ENCODE results near the gene LRCH4.
A peak's percentile ranks its signal among the peaks of the same experiment; 100 is the strongest.

Gene LRCH4

GRCh38 chr7:100585511-100586265, at the start of gene LRCH4:
Gene LRCH4, minus strand, starts transcription at chr7:100586129. Its CDS starts 29 bp downstream, at chr7:100586100.
- DNase-seq (ENCODE audit: low read depth in 2 of 2), result peak in 1 of 2 donors; percentile 39

DNA sequence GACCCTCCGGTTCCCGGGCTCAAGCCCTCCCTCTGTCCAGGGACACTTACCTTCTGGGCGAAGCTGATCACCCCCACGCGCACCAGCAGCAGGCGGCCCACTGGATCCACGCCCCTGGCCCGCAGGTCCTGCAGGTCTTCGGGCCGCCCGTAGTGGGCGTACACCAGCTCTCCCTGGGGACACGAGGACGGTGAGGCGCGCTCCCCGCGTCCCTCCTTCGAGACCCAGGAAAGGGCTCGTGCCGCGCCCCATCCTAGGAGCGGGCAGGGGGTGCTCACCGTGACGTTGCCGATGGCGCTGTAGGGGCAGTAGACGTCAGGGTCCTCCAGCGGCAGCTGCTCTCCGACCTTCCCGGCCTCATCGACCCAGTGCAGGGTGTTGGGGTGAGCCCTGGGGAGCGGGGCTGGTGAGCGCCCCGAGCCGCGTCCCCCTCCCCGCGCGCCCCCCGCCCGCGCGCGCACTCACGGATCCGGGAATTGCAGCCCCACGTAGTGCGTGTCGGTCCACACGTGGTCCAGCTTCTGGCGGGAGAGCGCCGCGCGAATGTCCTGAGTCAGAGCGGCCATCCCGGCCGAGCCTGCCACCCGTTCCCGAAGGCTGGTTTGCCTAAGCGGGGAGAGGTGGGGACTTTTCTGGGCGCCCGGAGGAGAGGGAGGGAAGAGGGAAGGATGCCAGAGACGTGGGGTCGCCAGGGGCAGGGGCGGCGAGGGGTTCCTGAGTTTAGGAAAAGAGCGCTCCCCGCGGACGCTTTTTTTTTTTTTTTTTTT, 47.2 kb upstream of the LRCH4 start:
- peak; percentile 40 to 52 for DNase-seq (ENCODE audit: low read depth in 2 of 2)

DNA sequence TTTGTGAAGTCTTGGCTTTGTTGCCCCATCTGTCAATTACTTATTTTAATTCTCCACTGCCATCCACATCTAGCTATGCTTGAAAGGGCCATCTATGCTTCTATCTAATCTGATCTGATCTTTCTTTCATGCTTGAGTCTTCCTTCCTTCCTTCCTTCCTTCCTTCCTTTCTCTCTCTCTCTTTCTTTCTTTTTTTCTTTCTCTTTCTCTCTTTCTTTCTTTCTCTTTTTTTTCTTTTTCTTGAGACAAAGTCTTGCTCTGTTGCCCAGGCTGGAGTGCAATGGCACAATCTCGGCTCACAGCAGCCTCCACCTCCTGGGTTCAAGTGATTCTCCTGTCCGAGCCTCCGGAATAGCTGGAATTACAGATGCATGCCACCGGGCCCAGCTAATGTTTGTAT, 44.1 kb upstream of the LRCH4 start:
- DNase-seq (ENCODE audit: low read depth in 2 of 2), result no peak

GRCh38 chr7:100629117-100629716, 43.3 kb upstream of the LRCH4 start:
- no peak for DNase-seq (ENCODE audit: low read depth in 2 of 2)

GRCh38 chr7:100627238-100627549, 41.3 kb upstream of the LRCH4 start:
- no peak for DNase-seq (ENCODE audit: low read depth in 2 of 2)

- DNase-seq (ENCODE audit: low read depth in 2 of 2), result peak; percentile 73 to 87
Measured at GRCh38 chr7:100626530-100627237, 40.8 kb upstream of the LRCH4 start.

DNA sequence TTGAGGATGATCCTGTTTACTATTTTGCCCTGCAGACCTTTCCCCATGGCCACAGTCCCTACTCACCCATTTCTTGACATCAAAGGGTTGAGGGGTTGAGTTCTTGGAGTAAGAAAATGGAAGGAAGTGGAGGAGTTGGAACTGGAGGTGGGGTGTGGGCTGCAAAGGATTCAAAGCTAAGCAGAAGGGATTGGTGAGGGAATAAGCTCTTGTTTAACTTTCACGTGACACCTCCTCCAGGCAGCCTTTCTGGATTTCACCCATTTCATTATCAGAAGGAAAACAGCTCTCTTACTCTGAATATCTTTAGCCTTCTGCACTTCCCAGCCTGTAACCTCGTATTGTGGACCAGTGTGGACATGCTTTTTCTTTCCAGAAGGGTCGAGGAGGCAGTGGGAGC, 40.1 kb upstream of the LRCH4 start:
- DNase-seq (ENCODE audit: low read depth in 2 of 2), result no peak

DNA sequence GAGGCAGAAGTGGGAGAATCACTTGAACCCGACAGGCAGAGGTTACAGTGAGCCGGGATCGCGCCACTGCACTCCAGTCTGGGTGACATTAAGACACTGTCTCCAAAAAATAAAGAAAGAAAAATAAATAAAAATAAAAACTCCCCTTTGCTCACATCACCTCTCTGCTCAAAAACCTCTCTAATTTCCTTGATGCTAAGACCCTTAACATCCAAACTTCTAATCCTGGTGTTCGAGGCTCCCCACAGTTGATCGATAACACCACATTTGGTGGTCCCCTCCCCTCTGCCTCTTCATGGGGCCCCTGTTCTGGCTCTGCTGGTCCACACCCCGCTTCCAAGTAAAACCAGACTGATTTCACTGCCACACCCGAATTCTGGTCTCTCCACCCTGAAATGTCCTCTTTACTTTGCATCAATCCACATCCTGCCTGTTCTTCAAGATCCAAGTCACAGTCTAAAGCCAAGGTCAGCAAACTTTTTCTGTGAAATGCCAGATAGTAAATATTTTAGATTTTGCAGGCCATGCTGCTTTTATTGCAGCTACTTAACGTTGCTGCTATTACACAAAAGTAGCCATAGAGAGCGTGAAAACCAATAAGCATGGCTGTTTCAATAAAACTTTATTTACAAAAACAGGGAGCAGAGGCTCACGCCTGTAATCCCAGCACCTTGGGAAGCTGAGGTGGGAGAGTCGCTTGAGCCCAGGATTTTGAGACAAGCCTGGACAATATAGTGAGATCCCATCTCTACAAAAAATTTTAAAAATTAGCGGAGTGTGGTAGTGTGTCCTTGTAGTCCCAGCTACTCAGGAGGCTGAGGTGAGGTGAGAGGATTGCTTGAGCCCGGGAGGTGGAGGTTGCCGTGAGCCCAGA, 38.3 kb upstream of the LRCH4 start:
- no peak for DNase-seq (ENCODE audit: low read depth in 2 of 2)

DNA sequence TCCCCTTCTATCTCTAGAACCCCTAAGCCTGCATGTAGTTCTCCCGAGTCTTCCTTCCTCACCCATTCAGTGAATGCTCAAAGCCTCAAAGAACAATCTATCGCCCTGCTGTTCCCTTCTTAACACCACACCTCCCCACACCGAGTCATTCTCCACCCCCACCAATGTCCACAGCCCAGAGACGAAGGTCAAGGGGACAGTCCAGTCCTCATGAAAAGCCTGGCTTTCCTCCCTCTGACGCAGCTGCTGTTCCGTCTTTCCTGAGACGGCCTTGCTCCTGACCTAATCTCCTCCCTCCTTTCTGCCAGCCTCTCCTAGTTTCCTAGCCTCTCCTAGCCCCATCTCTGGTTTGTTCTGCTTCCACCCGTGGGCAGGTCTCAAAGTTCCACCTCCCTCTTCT, 35.6 kb upstream of the LRCH4 start:
- no peak for DNase-seq (ENCODE audit: low read depth in 2 of 2)

- no peak for DNase-seq (ENCODE audit: low read depth in 2 of 2)
Measured at GRCh38 chr7:100620804-100621203, 34.9 kb upstream of the LRCH4 start.

GRCh38 chr7:100620239-100620638, 34.3 kb upstream of the LRCH4 start:
- no peak for DNase-seq (ENCODE audit: low read depth in 2 of 2)

- DNase-seq (ENCODE audit: low read depth in 2 of 2), result no peak
Measured at GRCh38 chr7:100614308-100614861, 28.5 kb upstream of the LRCH4 start.

- no peak for DNase-seq (ENCODE audit: low read depth in 2 of 2)
Measured at GRCh38 chr7:100613412-100614175, 27.7 kb upstream of the LRCH4 start.

- no peak for DNase-seq (ENCODE audit: low read depth in 2 of 2)
Measured at GRCh38 chr7:100612730-100613390, 26.9 kb upstream of the LRCH4 start.

DNA sequence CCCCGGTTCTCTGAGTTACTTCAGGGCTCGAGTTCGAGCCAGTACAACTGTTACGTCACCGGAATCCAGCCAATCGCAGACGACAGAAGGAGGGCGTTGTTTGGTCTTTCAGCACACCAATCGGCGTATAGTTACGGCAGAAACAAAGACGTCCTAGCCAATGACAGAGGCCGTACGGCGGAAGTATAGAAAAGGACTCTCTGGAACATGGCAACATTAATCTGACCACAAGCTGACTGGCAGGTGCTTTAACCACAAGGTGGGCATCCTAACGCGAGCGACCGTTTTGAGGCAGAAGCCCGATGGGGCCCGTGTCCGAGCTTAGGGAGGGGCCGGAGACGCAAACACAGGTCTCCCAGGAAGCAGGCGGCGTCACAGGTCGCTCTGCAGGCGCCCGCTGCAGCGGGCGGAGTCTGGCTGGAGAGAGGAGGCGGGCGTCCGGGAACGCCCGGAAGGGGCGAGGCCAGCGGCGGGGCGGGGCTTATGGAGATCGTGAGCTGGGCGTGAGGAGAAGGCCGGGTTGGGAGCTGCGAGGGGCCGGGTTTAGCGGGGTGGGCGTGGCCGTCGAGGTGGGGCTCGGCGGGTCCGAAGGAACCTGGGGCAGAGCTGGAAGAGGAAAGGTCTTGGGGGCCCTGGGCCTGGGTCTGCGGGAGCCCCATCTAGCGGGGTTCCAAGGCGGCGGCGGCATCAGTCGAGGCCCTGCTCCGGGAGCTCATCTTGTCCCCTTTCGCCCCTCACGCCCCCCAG, 26.2 kb upstream of the LRCH4 start, which contains the start of gene MOSPD3:
TSS of gene MOSPD3 (plus strand) at position 558 of the 747 bp plus-strand sequence. CDS start 252 bp downstream, outside the sequence.
- DNase-seq (ENCODE audit: low read depth in 2 of 2), result peak; percentile 97 to 98

DNA sequence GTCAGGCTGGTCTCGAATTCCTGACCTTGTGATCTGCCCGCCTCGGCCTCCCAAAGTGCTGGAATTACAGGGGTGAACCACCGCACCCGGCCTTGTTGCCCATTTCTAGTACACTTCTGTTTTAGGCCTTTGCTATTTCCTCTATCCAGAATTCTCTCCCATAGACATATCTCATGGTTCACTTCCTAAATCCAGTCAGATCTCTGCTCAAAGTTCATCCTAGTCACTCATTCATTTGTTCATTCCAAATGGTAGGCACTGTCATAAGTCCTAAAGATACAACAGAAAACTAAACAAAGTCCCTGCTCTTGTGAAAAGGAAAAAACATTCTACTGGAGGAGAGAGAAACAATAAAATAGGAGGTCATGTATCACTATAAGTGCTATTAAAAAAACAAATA, 24.0 kb upstream of the LRCH4 start:
- no peak for DNase-seq (ENCODE audit: low read depth in 2 of 2)

GRCh38 chr7:100607111-100607510, 21.2 kb upstream of the LRCH4 start:
- DNase-seq (ENCODE audit: low read depth in 2 of 2), result no peak

DNA sequence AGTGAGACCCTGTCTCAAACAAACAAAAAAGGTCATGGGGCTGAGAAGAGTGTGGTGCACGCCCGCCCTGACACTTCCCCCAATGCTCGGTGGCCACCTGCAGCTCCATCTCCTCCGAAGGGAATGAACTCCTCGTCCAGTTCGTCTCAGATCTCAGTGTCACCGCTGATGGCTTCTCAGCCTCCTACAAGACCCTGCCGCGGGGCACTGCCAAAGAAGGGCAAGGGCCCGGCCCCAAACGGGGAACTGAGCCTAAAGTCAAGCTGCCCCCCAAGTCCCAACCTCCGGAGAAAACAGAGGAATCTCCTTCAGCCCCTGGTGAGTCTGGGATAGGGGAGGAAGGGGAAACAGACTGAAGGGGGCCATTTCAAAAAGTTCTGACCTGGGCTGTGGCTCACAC, 20.4 kb upstream of the LRCH4 start:
- no peak for DNase-seq (ENCODE audit: low read depth in 2 of 2)

All from activated CD4-positive, alpha-beta T cell treated with anti-CD3 and anti-CD28 coated beads for 24 hours (primary cell).